HUES64 (cell line): Measurements from ENCODE around the gene CNOT6.
"Not testable (repeated sequence)": the region's sequence is repeated elsewhere in the genome, so short reads cannot be mapped to it uniquely, and the experiment has no call there.

Experiments used
- H3K27ac ChIP-seq: 2 replicates; pipeline ENCODE4 v1.7.0; 2013; ENCODE audit warnings: low read depth, low read length, inconsistent platforms
- H3K27me3 ChIP-seq: 2 replicates; pipeline ENCODE4 v1.6.1; 2013; ENCODE audit warnings: mild to moderate bottlenecking, low read length; ENCODE audit not compliant: insufficient read depth
- H3K36me3 ChIP-seq: 2 replicates; pipeline ENCODE4 v1.6.1; 2013; ENCODE audit warnings: mild to moderate bottlenecking, low read length; ENCODE audit not compliant: insufficient read depth
- H3K4me1 ChIP-seq: 2 replicates; pipeline ENCODE4 v1.6.1; 2013; ENCODE audit warnings: mild to moderate bottlenecking, low read length, moderate library complexity; ENCODE audit not compliant: insufficient read depth
- H3K4me3 ChIP-seq: 2 replicates; pipeline ENCODE4 v1.5.1; 2013; ENCODE audit warnings: mild to moderate bottlenecking, low read length, moderate library complexity
- H3K9ac ChIP-seq: 2 replicates; pipeline ENCODE4 v1.6.1; 2013; ENCODE audit warnings: mild to moderate bottlenecking, low read depth, low read length
- H3K9me3 ChIP-seq: 2 replicates; pipeline ENCODE4 v1.6.1; 2013; ENCODE audit warnings: low read depth, low read length; ENCODE audit not compliant: insufficient read depth
- WGBS: fragments of 150-250, 120-280 bp; methylation state at CpG from one replicate; pipeline ENCODE4 v1.1.7; 2013; ENCODE audit warnings: missing lambda C conversion rate; 5-methylcytosine and 5-hydroxymethylcytosine counted together

Gene CNOT6

DNA sequence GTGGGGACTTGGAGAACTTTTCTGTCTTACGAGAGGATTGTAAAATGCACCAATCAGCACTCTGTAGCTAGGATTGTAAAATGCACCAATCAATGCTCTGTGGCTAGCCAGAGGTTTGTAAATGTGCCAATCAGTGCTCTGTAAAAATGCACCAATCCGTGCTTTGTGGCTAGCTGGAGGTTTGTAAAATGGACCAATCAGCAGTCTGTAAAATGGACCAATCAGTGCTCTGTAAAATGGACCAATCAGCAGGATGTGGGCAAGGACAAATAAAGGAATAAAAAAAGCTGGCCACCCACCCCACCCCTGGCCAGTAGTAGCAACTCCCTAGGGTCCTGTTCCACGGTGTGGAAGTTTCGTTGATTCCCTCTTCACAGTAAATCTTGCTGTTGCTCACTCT, 29.1 kb upstream of the CNOT6 start:
- not testable (repeated sequence) for H3K27me3 ChIP-seq, H3K36me3 ChIP-seq, H3K9ac ChIP-seq, H3K9me3 ChIP-seq, H3K27ac ChIP-seq, H3K4me1 ChIP-seq, H3K4me3 ChIP-seq
- WGBS = 94% methylated on average over 4 of the region's 4 CpGs

- Histone ChIP-seq H3K4me1 (no peaks in the 10 kb centered on the region), H3K9me3 (peaks cover 3% of the 10 kb centered on the region), H3K4me3 (no peak overlapping the region), H3K36me3 (no peaks in the 10 kb centered on the region), H3K9ac (no peak overlapping the region), H3K27me3 (no peaks in the 10 kb centered on the region), H3K27ac (no peak overlapping the region)
- WGBS = 95% methylated on average over 15 of the region's 15 CpGs
These were observed 27.9 kb upstream of the CNOT6 start for GRCh38 chr5:180466316-180466715.

DNA sequence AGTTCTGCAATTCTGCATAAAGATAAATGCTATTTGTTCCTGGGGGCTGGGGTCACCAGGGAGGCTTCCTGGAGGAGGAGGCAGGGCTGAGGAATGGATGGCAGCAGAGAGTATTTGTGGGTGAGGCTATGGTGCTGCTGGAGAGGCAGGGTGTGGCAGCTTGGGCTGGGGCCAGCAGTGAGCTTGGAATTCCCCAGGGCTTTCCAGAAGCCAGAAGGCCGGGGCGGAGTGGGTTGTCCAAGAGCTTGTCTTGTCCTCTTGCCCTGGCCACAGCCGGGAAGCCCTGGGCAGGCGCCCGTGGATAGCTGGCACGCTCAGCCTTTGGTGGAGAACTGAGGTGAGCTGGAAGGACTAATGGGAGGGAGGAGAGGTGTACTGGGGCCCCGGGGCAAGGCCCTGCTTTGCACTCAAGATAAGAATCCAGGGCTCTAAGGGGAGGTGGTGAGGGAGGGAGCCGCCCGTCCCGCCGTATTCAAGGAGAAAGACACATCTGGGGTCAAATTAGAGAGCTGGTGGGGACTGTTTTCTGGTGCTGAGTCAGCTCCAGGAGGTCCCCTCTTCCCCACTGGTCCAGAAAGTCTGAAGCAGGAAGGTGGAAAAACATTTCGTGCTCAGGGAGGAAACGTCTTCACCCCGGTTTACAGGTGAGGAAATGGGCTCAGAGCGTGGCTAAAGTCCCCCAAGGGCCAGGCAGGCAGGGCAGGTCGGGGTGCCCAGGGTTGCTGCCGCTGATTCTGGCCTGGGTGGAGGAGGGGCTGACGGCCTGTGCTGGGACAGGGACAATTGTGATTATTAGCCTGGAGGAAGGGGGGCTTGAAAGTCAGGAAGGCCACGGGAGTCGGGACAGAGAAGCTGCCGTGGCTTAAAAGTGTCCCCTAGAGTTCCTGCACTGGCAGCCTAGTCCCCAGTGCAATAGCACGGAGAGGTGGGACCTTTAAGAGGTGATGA, 26.9 kb upstream of the CNOT6 start:
- Histone ChIP-seq H3K9me3 (peaks cover 3% of the 10 kb centered on the region; the same call in 1 of the 2 replicates), H3K4me1 (no peaks in the 10 kb centered on the region), H3K9ac (no peak overlapping the region), H3K4me3 (no peak overlapping the region), H3K27ac (no peak overlapping the region), H3K27me3 (no peaks in the 10 kb centered on the region), H3K36me3 (no peaks in the 10 kb centered on the region)
- WGBS = 85% methylated on average over 22 of the region's 22 CpGs

GRCh38 chr5:180467989-180468731, 26.0 kb upstream of the CNOT6 start:
- Histone ChIP-seq H3K27ac (no peak overlapping the region), H3K9me3 (peaks cover 2% of the 10 kb centered on the region; the same call in 1 of the 2 replicates)

DNA sequence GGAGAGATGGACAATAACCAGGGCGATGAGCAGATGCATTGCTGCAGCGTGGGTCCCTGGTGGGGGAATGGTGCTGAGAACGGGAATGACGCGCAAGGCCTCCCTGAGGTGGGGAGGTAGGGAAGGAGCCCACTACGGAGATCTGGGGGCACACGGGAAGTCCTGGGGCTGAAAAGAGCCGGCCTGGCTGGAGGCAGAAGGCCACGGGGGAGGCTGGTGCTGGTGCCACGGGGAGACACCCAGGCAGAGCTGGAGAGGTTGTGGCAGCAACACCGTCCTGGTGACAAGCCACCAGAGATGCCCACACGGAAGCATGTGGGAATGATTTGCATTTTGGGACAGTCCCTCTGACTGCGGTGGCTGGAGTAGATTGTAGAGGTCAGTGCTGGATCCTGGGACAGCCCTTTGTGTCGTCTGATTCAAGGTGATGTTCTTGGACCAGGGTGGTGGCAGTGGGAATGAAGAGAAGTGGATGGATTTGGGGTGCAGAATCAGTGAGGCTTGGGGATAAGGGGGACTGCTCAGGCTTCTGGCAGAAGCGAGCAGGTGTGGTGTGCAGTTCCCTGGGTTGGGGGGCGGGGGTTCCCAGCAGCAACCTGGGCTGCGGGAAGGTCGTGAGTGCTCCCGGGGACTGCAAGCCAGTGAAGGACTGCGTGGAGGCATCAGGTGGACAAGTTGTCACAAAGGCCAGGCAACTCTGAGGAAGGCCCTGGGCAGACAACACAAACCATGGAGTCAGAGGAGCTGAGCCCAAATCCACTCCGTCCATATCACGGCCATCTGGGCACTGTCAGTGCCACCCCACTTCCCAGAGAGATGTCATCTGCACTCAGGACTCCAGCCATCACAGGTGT, 25.2 kb upstream of the CNOT6 start:
- no peak overlapping the region for H3K4me3 ChIP-seq
- no peaks in the 10 kb centered on the region for H3K4me1 ChIP-seq
- H3K9ac ChIP-seq = no peak overlapping the region

More at GRCh38 chr5:180467989-180468731, 26.0 kb upstream of the CNOT6 start:
- no peak overlapping the region for H3K9ac ChIP-seq
- WGBS = 93% methylated on average over 18 of the region's 18 CpGs
- no peaks in the 10 kb centered on the region for H3K4me1 ChIP-seq
- no peaks in the 10 kb centered on the region for H3K36me3 ChIP-seq
- H3K4me3 ChIP-seq = no peak overlapping the region
- H3K27me3 ChIP-seq = no peaks in the 10 kb centered on the region

DNA sequence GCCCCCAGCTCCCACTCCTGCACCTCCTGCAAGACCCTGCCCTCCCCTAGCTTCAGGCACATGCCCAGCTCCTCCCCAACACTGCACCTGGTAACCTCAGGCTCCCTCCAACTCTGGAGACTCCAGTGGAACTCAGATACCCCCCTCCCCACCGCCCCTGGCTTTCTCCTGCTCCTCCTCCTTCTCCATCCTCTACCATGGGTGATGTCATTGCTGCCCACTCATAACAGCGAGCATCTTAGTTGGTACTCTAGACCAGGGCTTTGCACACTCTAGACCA, 24.7 kb upstream of the CNOT6 start:
- WGBS = 84% methylated on average over 2 of the region's 2 CpGs

More for the DNA sequence above, 25.2 kb upstream of the CNOT6 start:
- 93% methylated on average over 22 of the region's 22 CpGs for WGBS
- Histone ChIP-seq H3K36me3 (no peaks in the 10 kb centered on the region), H3K9me3 (no peaks in the 10 kb centered on the region), H3K27ac (no peak overlapping the region), H3K27me3 (no peaks in the 10 kb centered on the region)

DNA sequence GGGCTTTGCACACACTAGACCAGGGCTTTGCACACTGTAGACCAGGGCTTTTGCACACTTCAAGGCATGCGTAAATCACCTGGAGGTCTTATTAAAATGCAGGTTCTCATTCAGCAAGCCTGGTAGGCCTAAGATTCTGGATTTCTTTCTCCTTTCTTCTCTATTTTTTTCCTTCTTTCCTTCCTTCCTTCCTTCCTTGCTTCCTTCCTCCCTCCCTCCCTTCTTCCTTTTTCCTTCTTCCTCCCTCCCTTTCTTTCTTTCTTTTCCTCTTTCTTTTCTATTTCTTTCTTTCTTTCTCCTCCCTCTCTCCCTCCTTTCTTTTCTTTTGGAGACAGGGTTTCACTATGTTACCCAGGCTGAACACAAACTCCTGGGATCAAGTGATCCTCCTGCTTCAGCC, 24.3 kb upstream of the CNOT6 start:
- no peaks in the 10 kb centered on the region for H3K27me3 ChIP-seq
- H3K27ac ChIP-seq = no peak overlapping the region
- H3K4me3 ChIP-seq = no peak overlapping the region
- WGBS = 93% methylated on average over 1 of the region's 1 CpG
- H3K4me1 ChIP-seq = no peaks in the 10 kb centered on the region
- H3K9me3 ChIP-seq = no peaks in the 10 kb centered on the region
- no peak overlapping the region for H3K9ac ChIP-seq
- H3K36me3 ChIP-seq = no peaks in the 10 kb centered on the region

More for the DNA sequence above, 24.7 kb upstream of the CNOT6 start:
- Histone ChIP-seq H3K4me3 (no peak overlapping the region), H3K9ac (no peak overlapping the region), H3K27me3 (no peaks in the 10 kb centered on the region), H3K36me3 (no peaks in the 10 kb centered on the region), H3K9me3 (no peaks in the 10 kb centered on the region), H3K27ac (no peak overlapping the region), H3K4me1 (no peaks in the 10 kb centered on the region)

GRCh38 chr5:180470361-180470760, 23.8 kb upstream of the CNOT6 start:
- Histone ChIP-seq H3K27me3 (no peaks in the 10 kb centered on the region), H3K36me3 (no peaks in the 10 kb centered on the region), H3K9me3 (no peaks in the 10 kb centered on the region), H3K9ac (no peak overlapping the region), H3K4me3 (no peak overlapping the region), H3K27ac (no peak overlapping the region), H3K4me1 (no peaks in the 10 kb centered on the region)
- 90% methylated on average over 11 of the region's 11 CpGs for WGBS

- H3K27ac ChIP-seq = no peak overlapping the region
These were observed 23.1 kb upstream of the CNOT6 start for GRCh38 chr5:180470966-180471582.

GRCh38 chr5:180471866-180472265, 22.3 kb upstream of the CNOT6 start:
- no peaks in the 10 kb centered on the region for H3K4me1 ChIP-seq
- H3K27ac ChIP-seq = no peak overlapping the region
- H3K4me3 ChIP-seq = no peak overlapping the region
- H3K9me3 ChIP-seq = no peaks in the 10 kb centered on the region
- no peaks in the 10 kb centered on the region for H3K27me3 ChIP-seq
- 89% methylated on average over 7 of the region's 7 CpGs for whole genome bisulfite sequencing
- no peaks in the 10 kb centered on the region for H3K36me3 ChIP-seq
- no peak overlapping the region for H3K9ac ChIP-seq

More at GRCh38 chr5:180470966-180471582, 23.1 kb upstream of the CNOT6 start:
- Histone ChIP-seq H3K36me3 (no peaks in the 10 kb centered on the region), H3K9ac (no peak overlapping the region), H3K9me3 (no peaks in the 10 kb centered on the region), H3K4me1 (no peaks in the 10 kb centered on the region), H3K27me3 (no peaks in the 10 kb centered on the region), H3K4me3 (no peak overlapping the region)
- 39% methylated on average over 16 of the region's 16 CpGs for WGBS
